SK-N-SH treated with all-trans-retinoic acid at 6 μM for 48 hours (cell line): Measurements from ENCODE around the gene PAK4.

Experiments
- ARNTL ChIP-seq: fragments of 450-650 bp; formaldehyde crosslinking; IDR thresholded peaks from 2 replicates; pipeline ENCODE4 v1.5.0; 2020; ENCODE audit warnings: low read depth, mild to moderate bottlenecking, moderate library complexity, borderline replicate concordance
- ESRRG ChIP-seq: fragments of 250-450 bp; sonication (Bioruptor Pico); IDR thresholded peaks from 2 replicates; pipeline ENCODE4 v1.6.1; 2021; ENCODE audit warnings: mild to moderate bottlenecking
- GLIS3 ChIP-seq: fragments of 250-450 bp; sonication (Bioruptor Pico); IDR thresholded peaks from 2 replicates; pipeline ENCODE4 v1.5.0; 2020; ENCODE audit warnings: mild to moderate bottlenecking, moderate library complexity
- ISL1 ChIP-seq: fragments of 250-450 bp; sonication (Bioruptor Pico); IDR thresholded peaks from 2 replicates; pipeline ENCODE4 v2.1.2; 2022; ENCODE audit warnings: mild to moderate bottlenecking, moderate library complexity
- OSR1 ChIP-seq: fragments of 250-450 bp; sonication (Bioruptor Pico); IDR thresholded peaks from 2 replicates; pipeline ENCODE4 v1.8.0; 2022; ENCODE audit warnings: moderate library complexity, mild to moderate bottlenecking, inconsistent platforms
- ZFP3 ChIP-seq: fragments of 250-450 bp; sonication (Bioruptor Pico); IDR thresholded peaks from 2 replicates; pipeline ENCODE4 v1.5.0; 2020; ENCODE audit warnings: mild to moderate bottlenecking, moderate library complexity
- ZFP30 ChIP-seq: fragments of 450-650 bp; formaldehyde crosslinking; IDR thresholded peaks from 2 replicates; pipeline ENCODE4 v1.5.0; 2022; ENCODE audit warnings: mild to moderate bottlenecking, moderate library complexity
- ZNF565 ChIP-seq: fragments of 450-650 bp; formaldehyde crosslinking; conservative IDR thresholded peaks from 2 replicates; pipeline ENCODE4 v1.5.0; 2020; ENCODE audit warnings: low read depth, mild to moderate bottlenecking, moderate library complexity
- ZNF70 ChIP-seq: fragments of 450-650 bp; formaldehyde crosslinking; IDR thresholded peaks from 2 replicates; pipeline ENCODE4 v1.5.0; 2020; ENCODE audit warnings: mild to moderate bottlenecking, moderate library complexity
- ZNF8 ChIP-seq: fragments of 450-650 bp; formaldehyde crosslinking; IDR thresholded peaks from 2 replicates; pipeline ENCODE4 v1.5.0; 2020; ENCODE audit warnings: mild to moderate bottlenecking, moderate library complexity
- TF ChIP-seq, protein P1 (sequence below): fragments of 250-450 bp; sonication (Bioruptor Pico); IDR thresholded peaks from 2 replicates; pipeline ENCODE4 v1.5.1; 2020; ENCODE audit warnings: low read depth, mild to moderate bottlenecking, moderate library complexity
- TF ChIP-seq, protein P2 (sequence below): fragments of 250-450 bp; sonication (Bioruptor Pico); IDR thresholded peaks from 2 replicates; pipeline ENCODE4 v1.5.1; 2021; ENCODE audit warnings: mild to moderate bottlenecking, moderate library complexity
- TF ChIP-seq, protein P3 (sequence below): fragments of 250-450 bp; sonication (Bioruptor Pico); IDR thresholded peaks from 2 replicates; pipeline ENCODE4 v1.8.0; 2020; ENCODE audit warnings: mild to moderate bottlenecking, moderate library complexity, borderline replicate concordance

DNA sequence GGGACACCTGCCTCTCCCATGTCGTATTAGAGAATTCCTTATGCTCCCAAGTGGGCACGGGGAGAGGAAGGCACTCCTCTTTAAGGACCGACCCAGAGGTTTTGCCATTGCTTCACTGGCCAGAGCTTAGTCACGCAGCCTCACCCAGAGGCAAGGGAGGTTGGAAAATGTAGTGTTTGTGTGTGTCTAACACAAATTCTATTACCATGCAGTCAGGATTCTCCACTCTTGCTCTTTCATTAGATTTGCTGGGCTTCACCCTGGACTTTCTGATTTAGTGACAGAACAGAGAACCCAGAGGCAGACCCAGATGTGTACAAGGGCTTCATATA lies 56.6 kb downstream of the PAK4 start:
- no peak for TF ChIP-seq OSR1 (CRISPR knock-in tag)
- TF ChIP-seq ZNF70 (CRISPR knock-in tag): no peak
- TF ChIP-seq ISL1 (CRISPR knock-in tag): no peak
- TF ChIP-seq, protein P1, sequence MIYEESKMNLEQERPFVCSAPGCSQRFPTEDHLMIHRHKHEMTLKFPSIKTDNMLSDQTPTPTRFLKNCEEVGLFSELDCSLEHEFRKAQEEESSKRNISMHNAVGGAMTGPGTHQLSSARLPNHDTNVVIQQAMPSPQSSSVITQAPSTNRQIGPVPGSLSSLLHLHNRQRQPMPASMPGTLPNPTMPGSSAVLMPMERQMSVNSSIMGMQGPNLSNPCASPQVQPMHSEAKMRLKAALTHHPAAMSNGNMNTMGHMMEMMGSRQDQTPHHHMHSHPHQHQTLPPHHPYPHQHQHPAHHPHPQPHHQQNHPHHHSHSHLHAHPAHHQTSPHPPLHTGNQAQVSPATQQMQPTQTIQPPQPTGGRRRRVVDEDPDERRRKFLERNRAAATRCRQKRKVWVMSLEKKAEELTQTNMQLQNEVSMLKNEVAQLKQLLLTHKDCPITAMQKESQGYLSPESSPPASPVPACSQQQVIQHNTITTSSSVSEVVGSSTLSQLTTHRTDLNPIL (CRISPR knock-in tag): no peak
- no peak for TF ChIP-seq ZNF8 (CRISPR knock-in tag)
- no peak for TF ChIP-seq ZFP3 (CRISPR knock-in tag)
- no peak for TF ChIP-seq ARNTL (CRISPR knock-in tag)
- TF ChIP-seq ZNF565 (CRISPR knock-in tag): no peak
- TF ChIP-seq, protein P2, sequence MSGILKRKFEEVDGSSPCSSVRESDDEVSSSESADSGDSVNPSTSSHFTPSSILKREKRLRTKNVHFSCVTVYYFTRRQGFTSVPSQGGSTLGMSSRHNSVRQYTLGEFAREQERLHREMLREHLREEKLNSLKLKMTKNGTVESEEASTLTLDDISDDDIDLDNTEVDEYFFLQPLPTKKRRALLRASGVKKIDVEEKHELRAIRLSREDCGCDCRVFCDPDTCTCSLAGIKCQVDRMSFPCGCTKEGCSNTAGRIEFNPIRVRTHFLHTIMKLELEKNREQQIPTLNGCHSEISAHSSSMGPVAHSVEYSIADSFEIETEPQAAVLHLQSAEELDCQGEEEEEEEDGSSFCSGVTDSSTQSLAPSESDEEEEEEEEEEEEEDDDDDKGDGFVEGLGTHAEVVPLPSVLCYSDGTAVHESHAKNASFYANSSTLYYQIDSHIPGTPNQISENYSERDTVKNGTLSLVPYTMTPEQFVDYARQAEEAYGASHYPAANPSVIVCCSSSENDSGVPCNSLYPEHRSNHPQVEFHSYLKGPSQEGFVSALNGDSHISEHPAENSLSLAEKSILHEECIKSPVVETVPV: no peak
- TF ChIP-seq GLIS3: no peak
- no peak for TF ChIP-seq ZFP30 (CRISPR knock-in tag)
- TF ChIP-seq ESRRG: no peak
- TF ChIP-seq, protein P3, sequence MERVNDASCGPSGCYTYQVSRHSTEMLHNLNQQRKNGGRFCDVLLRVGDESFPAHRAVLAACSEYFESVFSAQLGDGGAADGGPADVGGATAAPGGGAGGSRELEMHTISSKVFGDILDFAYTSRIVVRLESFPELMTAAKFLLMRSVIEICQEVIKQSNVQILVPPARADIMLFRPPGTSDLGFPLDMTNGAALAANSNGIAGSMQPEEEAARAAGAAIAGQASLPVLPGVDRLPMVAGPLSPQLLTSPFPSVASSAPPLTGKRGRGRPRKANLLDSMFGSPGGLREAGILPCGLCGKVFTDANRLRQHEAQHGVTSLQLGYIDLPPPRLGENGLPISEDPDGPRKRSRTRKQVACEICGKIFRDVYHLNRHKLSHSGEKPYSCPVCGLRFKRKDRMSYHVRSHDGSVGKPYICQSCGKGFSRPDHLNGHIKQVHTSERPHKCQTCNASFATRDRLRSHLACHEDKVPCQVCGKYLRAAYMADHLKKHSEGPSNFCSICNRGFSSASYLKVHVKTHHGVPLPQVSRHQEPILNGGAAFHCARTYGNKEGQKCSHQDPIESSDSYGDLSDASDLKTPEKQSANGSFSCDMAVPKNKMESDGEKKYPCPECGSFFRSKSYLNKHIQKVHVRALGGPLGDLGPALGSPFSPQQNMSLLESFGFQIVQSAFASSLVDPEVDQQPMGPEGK (CRISPR knock-in tag): no peak
